ENCODE results near the gene ENOX2. TPM values are rescaled to one million over a fixed set of nuclear protein-coding genes. Genes with fewer than 3 reads are reported as not detected.

The ENOX2 gene
- total RNA-seq, 1 experiment from 2014 or later, result 21.4 TPM

- Histone ChIP-seq H3K79me2 (ENCODE audit: low read depth) (no peaks in the 10 kb centered on the region), H3K36me3 (ENCODE audit: low read depth) (no peaks in the 10 kb centered on the region), H2AFZ (no peak overlapping the region), H3K27ac (no peak overlapping the region), H3K4me2 (no peak overlapping the region), H3K4me3 (no peak overlapping the region), H3K4me1 (replicated peaks; ENCODE audit: insufficient read depth) (no peaks in the 10 kb centered on the region), H3K27me3 (ENCODE audit: insufficient read depth, low read depth) (no peaks in the 10 kb centered on the region), H3K9me3 (ENCODE audit: insufficient read depth, low read depth) (no peaks in the 10 kb centered on the region; the same call in 1 of the 2 replicates), H4K20me1 (ENCODE audit: insufficient read depth) (no peaks in the 10 kb centered on the region), H3K9me2 (ENCODE audit: insufficient read depth) (no peaks in the 10 kb centered on the region), H3F3A (ENCODE audit: insufficient read depth, low read depth) (no peaks in the 10 kb centered on the region)
- ChIA-PET CTCF (no interaction called here), POLR2A (ENCODE audit: unreplicated experiment) (no interaction called here)
- DNase-seq, result no peak
- intact Hi-C loops (cut with micrococcal nuclease; ENCODE audit: unreplicated experiment), result no loop called here
- TF ChIP-seq EZH2 (IDR thresholded peaks at IDR 0.05; ENCODE audit: low read depth) (no peak), CTCF (conservative IDR thresholded peaks at IDR 0.05) (no peak)
- no TSS peak for BruUV-seq (replicated peaks)
These were observed 256.9 kb downstream of the ENOX2 start for GRCh38 chrX:130645955-130646583.

- Histone ChIP-seq H3K27me3 (ENCODE audit: insufficient read depth, low read depth) (no peaks in the 10 kb centered on the region), H3F3A (ENCODE audit: insufficient read depth, low read depth) (no peaks in the 10 kb centered on the region), H3K9me2 (ENCODE audit: insufficient read depth) (no peaks in the 10 kb centered on the region), H4K20me1 (ENCODE audit: insufficient read depth) (no peaks in the 10 kb centered on the region), H3K79me2 (ENCODE audit: low read depth) (no peaks in the 10 kb centered on the region), H3K9me3 (ENCODE audit: insufficient read depth, low read depth) (no peaks in the 10 kb centered on the region), H3K36me3 (ENCODE audit: low read depth) (no peaks in the 10 kb centered on the region), H3K4me3 (no peak overlapping the region), H3K27ac (no peak overlapping the region), H3K4me2 (no peak overlapping the region), H3K4me1 (replicated peaks; ENCODE audit: insufficient read depth) (no peaks in the 10 kb centered on the region), H2AFZ (no peak overlapping the region)
- TF ChIP-seq EZH2 (IDR thresholded peaks at IDR 0.05; ENCODE audit: low read depth), result no peak
- no peak for TF ChIP-seq CTCF (conservative IDR thresholded peaks at IDR 0.05)
- intact Hi-C loops (cut with micrococcal nuclease; ENCODE audit: unreplicated experiment), result no loop called here
- DNase-seq, result no peak
- POLR2A ChIA-PET (ENCODE audit: unreplicated experiment), result no interaction called here
- CTCF ChIA-PET, result interaction anchor here (0.6 kb wide), 1 partner anchor 10 kb away, joined by 3 read pairs; no protein-coding TSS in a partner anchor
- BruUV-seq (replicated peaks), result no TSS peak
These were observed 265.4 kb downstream of the ENOX2 start for GRCh38 chrX:130637591-130637990.

- H3K27ac ChIP-seq, result no peak overlapping the region
- no peak for TF ChIP-seq CTCF (conservative IDR thresholded peaks at IDR 0.05)
- no peak for TF ChIP-seq EZH2 (IDR thresholded peaks at IDR 0.05; ENCODE audit: low read depth)
- no TSS peak for BruUV-seq (replicated peaks)
- H3K9me2 ChIP-seq (ENCODE audit: insufficient read depth), result no peaks in the 10 kb centered on the region
- H3K4me3 ChIP-seq, result no peak overlapping the region
- DNase-seq, result no peak
- H3K27me3 ChIP-seq (ENCODE audit: insufficient read depth, low read depth), result no peaks in the 10 kb centered on the region
- H3K79me2 ChIP-seq (ENCODE audit: low read depth), result no peaks in the 10 kb centered on the region
- no peaks in the 10 kb centered on the region for H4K20me1 ChIP-seq (ENCODE audit: insufficient read depth)
- H3F3A ChIP-seq (ENCODE audit: insufficient read depth, low read depth), result no peaks in the 10 kb centered on the region
- no peak overlapping the region for H3K4me2 ChIP-seq
- POLR2A ChIA-PET (ENCODE audit: unreplicated experiment), result no interaction called here
- CTCF ChIA-PET, result no interaction called here
- no peak overlapping the region for H2AFZ ChIP-seq
- H3K36me3 ChIP-seq (ENCODE audit: low read depth), result no peaks in the 10 kb centered on the region
- intact Hi-C loops (cut with micrococcal nuclease; ENCODE audit: unreplicated experiment), result no loop called here
- no peaks in the 10 kb centered on the region for H3K4me1 ChIP-seq (replicated peaks; ENCODE audit: insufficient read depth)
- no peaks in the 10 kb centered on the region for H3K9me3 ChIP-seq (ENCODE audit: insufficient read depth, low read depth)
These were observed 266.7 kb downstream of the ENOX2 start for GRCh38 chrX:130636277-130636676.

All from PC-9 (cell line).